ENCODE data around the gene CCDC188. TPM values are rescaled to one million over a fixed set of nuclear protein-coding genes. Genes with fewer than 3 reads are reported as not detected.
A peak's percentile ranks its signal among the peaks of the same experiment; 100 is the strongest.

CCDC188 gene
- total RNA-seq, 1 donor from 2014 or later = not detected

- peaks cover 4% of the 10 kb centered on the region for H3K4me1 Mint-ChIP-seq (ENCODE audit: low read depth, unreplicated experiment)
- no peaks in the 10 kb centered on the region for H3K9me3 Mint-ChIP-seq (ENCODE audit: unreplicated experiment)
- no peak overlapping the region for H3K4me3 ChIP-seq (ENCODE audit: insufficient read depth, low read depth, low read length)
- H3K4me2 ChIP-seq (ENCODE audit: low read length) = no peak overlapping the region
- H3K36me3 Mint-ChIP-seq (ENCODE audit: low read depth, unreplicated experiment) = peaks cover 6% of the 10 kb centered on the region
- H3K27ac Mint-ChIP-seq (ENCODE audit: unreplicated experiment) = no peak overlapping the region
- TF ChIP-seq, protein P1, sequence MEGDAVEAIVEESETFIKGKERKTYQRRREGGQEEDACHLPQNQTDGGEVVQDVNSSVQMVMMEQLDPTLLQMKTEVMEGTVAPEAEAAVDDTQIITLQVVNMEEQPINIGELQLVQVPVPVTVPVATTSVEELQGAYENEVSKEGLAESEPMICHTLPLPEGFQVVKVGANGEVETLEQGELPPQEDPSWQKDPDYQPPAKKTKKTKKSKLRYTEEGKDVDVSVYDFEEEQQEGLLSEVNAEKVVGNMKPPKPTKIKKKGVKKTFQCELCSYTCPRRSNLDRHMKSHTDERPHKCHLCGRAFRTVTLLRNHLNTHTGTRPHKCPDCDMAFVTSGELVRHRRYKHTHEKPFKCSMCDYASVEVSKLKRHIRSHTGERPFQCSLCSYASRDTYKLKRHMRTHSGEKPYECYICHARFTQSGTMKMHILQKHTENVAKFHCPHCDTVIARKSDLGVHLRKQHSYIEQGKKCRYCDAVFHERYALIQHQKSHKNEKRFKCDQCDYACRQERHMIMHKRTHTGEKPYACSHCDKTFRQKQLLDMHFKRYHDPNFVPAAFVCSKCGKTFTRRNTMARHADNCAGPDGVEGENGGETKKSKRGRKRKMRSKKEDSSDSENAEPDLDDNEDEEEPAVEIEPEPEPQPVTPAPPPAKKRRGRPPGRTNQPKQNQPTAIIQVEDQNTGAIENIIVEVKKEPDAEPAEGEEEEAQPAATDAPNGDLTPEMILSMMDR (IDR thresholded peaks at IDR 0.05; ENCODE audit: insufficient read depth, low read depth, low read length) = peak; percentile 14
- TF ChIP-seq EZH2 (IDR thresholded peaks at IDR 0.05; ENCODE audit: insufficient read depth, low read length) = no peak
- H3K4me3 Mint-ChIP-seq (ENCODE audit: unreplicated experiment) = no peak overlapping the region
- no peak overlapping the region for H2AFZ ChIP-seq (ENCODE audit: low read depth, low read length)
- peaks cover 4% of the 10 kb centered on the region for H3K36me3 ChIP-seq (ENCODE audit: insufficient read depth, low read length)
- no peaks in the 10 kb centered on the region for H3K27me3 Mint-ChIP-seq (ENCODE audit: low read depth, unreplicated experiment)
- H4K20me1 ChIP-seq (ENCODE audit: insufficient read depth, low read length) = peaks cover 35% of the 10 kb centered on the region
- DNase-seq (ENCODE audit: low read depth) = no peak
- no peaks in the 10 kb centered on the region for H3K27me3 ChIP-seq (ENCODE audit: insufficient read depth, low read length)
- no peak overlapping the region for H3K9ac ChIP-seq (ENCODE audit: low read length)
- no peaks in the 10 kb centered on the region for H3K9me3 ChIP-seq (ENCODE audit: insufficient read depth, low read depth, low read length)
- peaks cover 8% of the 10 kb centered on the region for H3K4me1 ChIP-seq (ENCODE audit: insufficient read depth, low read length)
- peaks cover 29% of the 10 kb centered on the region for H3K79me2 ChIP-seq (ENCODE audit: insufficient read depth, low read length)
- FAIRE-seq = no peak
- no peak overlapping the region for H3K27ac ChIP-seq (ENCODE audit: low read depth, low read length)
Measured at GRCh38 chr22:20128902-20129746, 21.7 kb downstream of the CCDC188 start.

- Histone ChIP-seq H2AFZ (ENCODE audit: low read depth, low read length) (no peak overlapping the region), H3K4me1 (ENCODE audit: insufficient read depth, low read length) (peaks cover 8% of the 10 kb centered on the region), H3K27me3 (ENCODE audit: insufficient read depth, low read length) (no peaks in the 10 kb centered on the region), H4K20me1 (ENCODE audit: insufficient read depth, low read length) (peaks cover 35% of the 10 kb centered on the region), H3K4me2 (ENCODE audit: low read length) (no peak overlapping the region), H3K27ac (ENCODE audit: low read depth, low read length) (no peak overlapping the region), H3K9ac (ENCODE audit: low read length) (no peak overlapping the region), H3K4me3 (ENCODE audit: insufficient read depth, low read depth, low read length) (no peak overlapping the region), H3K9me3 (ENCODE audit: insufficient read depth, low read depth, low read length) (no peaks in the 10 kb centered on the region), H3K36me3 (ENCODE audit: insufficient read depth, low read length) (peaks cover 7% of the 10 kb centered on the region), H3K79me2 (ENCODE audit: insufficient read depth, low read length) (peaks cover 29% of the 10 kb centered on the region)
- FAIRE-seq (no peak), DNase-seq (ENCODE audit: low read depth) (no peak)
- H3K4me1 Mint-ChIP-seq (ENCODE audit: low read depth, unreplicated experiment) = peaks cover 3% of the 10 kb centered on the region
- H3K36me3 Mint-ChIP-seq (ENCODE audit: low read depth, unreplicated experiment) = peaks cover 5% of the 10 kb centered on the region
- H3K9me3 Mint-ChIP-seq (ENCODE audit: unreplicated experiment) = no peaks in the 10 kb centered on the region
- no peak overlapping the region for H3K4me3 Mint-ChIP-seq (ENCODE audit: unreplicated experiment)
- no peak for TF ChIP-seq EZH2 (IDR thresholded peaks at IDR 0.05; ENCODE audit: insufficient read depth, low read length)
- TF ChIP-seq, protein P1 (IDR thresholded peaks at IDR 0.05; ENCODE audit: insufficient read depth, low read depth, low read length) = no peak
- no peak overlapping the region for H3K27ac Mint-ChIP-seq (ENCODE audit: unreplicated experiment)
- no peaks in the 10 kb centered on the region for H3K27me3 Mint-ChIP-seq (ENCODE audit: low read depth, unreplicated experiment)
Measured at GRCh38 chr22:20128619-20128901, 22.3 kb downstream of the CCDC188 start.
